Thyroid gland (tissue), 4 donors: ENCODE measurements around the gene TMEM222. TPM values are rescaled to one million over a fixed set of nuclear protein-coding genes. Genes with fewer than 3 reads are reported as not detected.

Source experiments
- DNase-seq, 2 donors: peaks; one replicate each; pipeline ENCODE4 v3.0.0-alpha.2; 2019
- H3K27ac ChIP-seq, 3 donors: fragments of 200-600 bp; sonication (generic); 1 replicate in 2 of 3; 2 replicates in 1 of 3; pipeline ENCODE4 v1.5.1; 2016 to 2019; ENCODE audit warnings: mild to moderate bottlenecking in 1 of 3, moderate library complexity in 1 of 3
- H3K27me3 ChIP-seq: fragments of 200-600 bp; sonication (generic); one replicate; pipeline ENCODE4 v1.5.1; 2019
- H3K36me3 ChIP-seq, 2 donors: fragments of 200-600 bp; sonication (generic); one replicate each; pipeline ENCODE4 v1.5.1; 2016 to 2019
- H3K4me1 ChIP-seq, 2 donors: fragments of 200-600 bp; sonication (generic); one replicate each; pipeline ENCODE4 v1.5.1; 2017 to 2019
- H3K4me3 ChIP-seq, 3 donors: fragments of 200-600 bp; sonication (generic); replicated peaks in 1 of 3; 1 replicate in 2 of 3; 2 replicates in 1 of 3; pipeline ENCODE4 v1.5.1; 2016; ENCODE audit warnings: mild to moderate bottlenecking in 1 of 3
- H3K9me3 ChIP-seq: fragments of 200-600 bp; sonication (generic); one replicate; pipeline ENCODE4 v1.5.1; 2017
- CTCF ChIP-seq, 6 experiments: fragments of 200-600 bp in 3 of 6; fragments of 450-650 bp in 3 of 6; sonication (generic) in 3 of 6; IDR thresholded peaks; one replicate each; pipeline ENCODE4 v1.5.1; 2016 to 2019; ENCODE audit warnings: antibody characterized with exemption in 6 of 6, mild to moderate bottlenecking in 2 of 6, inconsistent platforms in 1 of 6, moderate library complexity in 1 of 6
- POLR2A ChIP-seq, 2 donors: fragments of 450-650 bp; IDR thresholded peaks; one replicate each; pipeline ENCODE4 v1.6.1; 2017; ENCODE audit warnings: antibody characterized with exemption in 2 of 2, mild to moderate bottlenecking in 2 of 2, moderate library complexity in 1 of 2
- WGBS, 2 donors: methylation state at CpG; one replicate each; pipeline ENCODE4 v1.1.5; 2017; 5-methylcytosine and 5-hydroxymethylcytosine counted together
- intact Hi-C: fragments of 100-400 bp; cut with DNase I; formaldehyde crosslinking; loops from one replicate; pipeline ENCODE4 v1.15.1; 2023
- total RNA-seq, 4 donors: library from RNA; depleted of rRNA; stranded (reverse); fragments of >200 nt; gene quantifications; one replicate each; pipeline ENCODE4 v1.2.3, GENCODE V29; 2016

The TMEM222 gene
- total RNA-seq, 4 donors from 2014 or later: 22.7 to 46.0 (median 30.9) TPM

DNA sequence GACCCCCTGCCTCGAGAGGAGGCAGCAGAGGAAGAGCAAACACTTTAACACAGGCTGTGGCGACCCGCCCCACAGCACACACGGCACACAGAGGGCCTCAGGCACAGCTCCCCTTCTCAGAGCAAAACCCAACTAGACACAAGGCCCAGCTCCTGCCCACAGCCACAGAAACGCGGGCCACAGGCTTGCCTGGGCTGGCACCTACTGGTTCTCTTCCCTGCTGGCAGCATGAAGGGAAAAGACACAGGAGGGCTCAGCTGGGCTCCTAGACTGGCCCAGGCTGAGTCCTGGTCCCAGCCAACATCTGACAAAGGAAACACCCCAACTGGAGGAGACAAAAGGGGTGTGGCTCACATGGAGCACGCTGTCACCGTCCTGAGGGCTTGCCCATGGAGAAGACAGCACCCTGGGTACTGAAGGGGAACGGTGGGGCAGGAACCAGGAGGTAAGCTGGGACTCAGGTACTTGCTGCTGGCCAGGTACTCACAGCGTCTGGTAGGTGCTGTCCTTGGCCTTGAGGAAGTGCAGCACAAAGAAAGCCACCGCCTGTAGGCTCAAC is 57.7 kb downstream of the TMEM222 start:
- 70 to 77% methylated on average over 6 to 9 of the region's 11 CpGs for WGBS, 2 donors
- Histone ChIP-seq H3K36me3 (no peaks in the 10 kb centered on the region), H3K27me3 (no peaks in the 10 kb centered on the region), H3K27ac (no peak overlapping the region), H3K4me1 (peaks cover 0 to 30% of the 10 kb centered on the region in 2 donors), H3K9me3 (no peaks in the 10 kb centered on the region), H3K4me3 (no peak overlapping the region)
- intact Hi-C loops: no loop called here
- no peak for DNase-seq
- TF ChIP-seq POLR2A (IDR thresholded peaks at IDR 0.05) (no peak), CTCF (IDR thresholded peaks at IDR 0.05) (no peak)

- TF ChIP-seq POLR2A (IDR thresholded peaks at IDR 0.05) (no peak), CTCF (IDR thresholded peaks at IDR 0.05) (no peak)
- H3K4me1 ChIP-seq: peaks cover 0 to 30% of the 10 kb centered on the region in 2 donors
- no peaks in the 10 kb centered on the region for H3K27me3 ChIP-seq
- no peak for DNase-seq
- 87 to 100% methylated on average over 1 to 3 of the region's 4 CpGs for WGBS, 2 donors
- no peak overlapping the region for H3K4me3 ChIP-seq
- H3K9me3 ChIP-seq: no peaks in the 10 kb centered on the region
- no peaks in the 10 kb centered on the region for H3K36me3 ChIP-seq
- intact Hi-C loops: no loop called here
- no peak overlapping the region for H3K27ac ChIP-seq
Observed at GRCh38 chr1:27380224-27380623, 58.3 kb downstream of the TMEM222 start.

GRCh38 chr1:27380766-27381733 is 59.1 kb downstream of the TMEM222 start:
- no peak for TF ChIP-seq POLR2A (IDR thresholded peaks at IDR 0.05)
- no peak for TF ChIP-seq CTCF (IDR thresholded peaks at IDR 0.05)

GRCh38 chr1:27381969-27382762 is 60.2 kb downstream of the TMEM222 start:
- Histone ChIP-seq H3K4me1 (peaks cover 0 to 30% of the 10 kb centered on the region in 2 donors), H3K27ac (no peak overlapping the region), H3K27me3 (no peaks in the 10 kb centered on the region), H3K9me3 (no peaks in the 10 kb centered on the region), H3K36me3 (no peaks in the 10 kb centered on the region), H3K4me3 (no peak overlapping the region)
- TF ChIP-seq CTCF (IDR thresholded peaks at IDR 0.05) (no peak), POLR2A (IDR thresholded peaks at IDR 0.05) (no peak)
- intact Hi-C loops: no loop called here
- WGBS, 2 donors: 81 to 82% methylated on average over 9 to 18 of the region's 18 CpGs
- no peak for DNase-seq

More at GRCh38 chr1:27380766-27381733, 59.1 kb downstream of the TMEM222 start:
- H3K9me3 ChIP-seq: no peaks in the 10 kb centered on the region
- WGBS, 2 donors: 79 to 81% methylated on average over 12 of the region's 12 CpGs
- peaks cover 0 to 30% of the 10 kb centered on the region in 2 donors for H3K4me1 ChIP-seq
- no peaks in the 10 kb centered on the region for H3K36me3 ChIP-seq
- no peak overlapping the region for H3K27ac ChIP-seq
- H3K4me3 ChIP-seq: no peak overlapping the region
- H3K27me3 ChIP-seq: no peaks in the 10 kb centered on the region
- no peak for DNase-seq
- intact Hi-C loops: no loop called here
